ENCODE results near the gene RAB1B.

The RAB1B gene

DNA sequence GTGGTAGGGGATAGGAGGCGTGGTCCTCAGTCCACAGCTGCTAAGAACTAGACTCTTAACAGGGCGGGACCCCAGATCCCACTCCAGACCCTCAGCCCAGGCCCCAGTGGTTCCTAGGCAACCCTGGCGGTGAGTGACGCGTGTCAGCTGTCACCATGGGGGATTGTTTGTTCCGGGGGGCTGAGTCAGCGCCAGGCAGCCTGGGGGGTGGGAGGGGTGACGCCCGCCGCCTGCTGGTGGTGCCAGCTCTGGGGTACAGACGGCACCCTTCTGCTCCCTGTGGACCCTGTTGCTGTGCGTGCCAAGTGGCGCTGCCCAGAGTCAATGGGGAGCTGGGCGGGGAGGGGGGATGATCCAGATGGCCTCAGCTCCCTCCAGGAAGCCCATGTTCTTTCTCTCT lies 12.0 kb downstream of the RAB1B start:
- Histone ChIP-seq H3F3A (ENCODE audit: control insufficient read depth, insufficient read depth) (peaks cover 3% of the 10 kb centered on the region; the same call in 1 of the 2 replicates), H3K9me3 (ENCODE audit: control insufficient read depth, insufficient read depth, low read length) (no peaks in the 10 kb centered on the region), H3K27ac (ENCODE audit: low read depth, low read length) (no peak overlapping the region), H3K27me3 (ENCODE audit: control insufficient read depth, low read length) (no peaks in the 10 kb centered on the region), H3K9me2 (replicated peaks; ENCODE audit: control insufficient read depth, low read length) (no peaks in the 10 kb centered on the region), H3K36me3 (ENCODE audit: control insufficient read depth, low read length) (peaks cover 11% of the 10 kb centered on the region; the same call in 1 of the 2 replicates), H3K4me2 (ENCODE audit: low read length) (no peak overlapping the region), H3K4me3 (ENCODE audit: low read length) (no peak overlapping the region), H3K4me1 (ENCODE audit: control insufficient read depth, low read length) (peaks cover 36% of the 10 kb centered on the region), H3K79me2 (ENCODE audit: control insufficient read depth, low read length) (no peaks in the 10 kb centered on the region), H4K20me1 (ENCODE audit: control insufficient read depth, insufficient read depth, low read depth, low read length) (no peaks in the 10 kb centered on the region)
- no peak for TF ChIP-seq CTCF (IDR thresholded peaks at IDR 0.05; ENCODE audit: low read depth, low read length, poor library complexity, severe bottlenecking)
- no peak for TF ChIP-seq EZH2phosphoT487 (IDR thresholded peaks at IDR 0.05; ENCODE audit: borderline replicate concordance, low read length)

- peaks cover 8% of the 10 kb centered on the region; the same call in 1 of the 2 replicates for H3K36me3 ChIP-seq (ENCODE audit: control insufficient read depth, low read length)
- H3K4me3 ChIP-seq (ENCODE audit: low read length) = no peak overlapping the region
- no peaks in the 10 kb centered on the region for H4K20me1 ChIP-seq (ENCODE audit: control insufficient read depth, insufficient read depth, low read depth, low read length)
- H3K79me2 ChIP-seq (ENCODE audit: control insufficient read depth, low read length) = peaks cover 3% of the 10 kb centered on the region; the same call in 1 of the 2 replicates
- TF ChIP-seq CTCF (IDR thresholded peaks at IDR 0.05; ENCODE audit: low read depth, low read length, poor library complexity, severe bottlenecking) = no peak
- H3F3A ChIP-seq (ENCODE audit: control insufficient read depth, insufficient read depth) = peaks cover 3% of the 10 kb centered on the region; the same call in 1 of the 2 replicates
- H3K9me2 ChIP-seq (replicated peaks; ENCODE audit: control insufficient read depth, low read length) = no peaks in the 10 kb centered on the region
- no peaks in the 10 kb centered on the region for H3K27me3 ChIP-seq (ENCODE audit: control insufficient read depth, low read length)
- no peak overlapping the region for H3K4me2 ChIP-seq (ENCODE audit: low read length)
- H3K4me1 ChIP-seq (ENCODE audit: control insufficient read depth, low read length) = peaks cover 36% of the 10 kb centered on the region
- no peak overlapping the region for H3K27ac ChIP-seq (ENCODE audit: low read depth, low read length)
- no peaks in the 10 kb centered on the region for H3K9me3 ChIP-seq (ENCODE audit: control insufficient read depth, insufficient read depth, low read length)
Observed at GRCh38 chr11:66281001-66281400, 12.6 kb downstream of the RAB1B start.

- Histone ChIP-seq H3K4me3 (ENCODE audit: low read length) (peak overlapping the region; percentile 44), H3K79me2 (ENCODE audit: control insufficient read depth, low read length) (peaks cover 3% of the 10 kb centered on the region; the same call in 1 of the 2 replicates), H3K4me1 (ENCODE audit: control insufficient read depth, low read length) (peaks cover 36% of the 10 kb centered on the region), H3K4me2 (ENCODE audit: low read length) (peak overlapping the region; percentile 66), H3K36me3 (ENCODE audit: control insufficient read depth, low read length) (peaks cover 3% of the 10 kb centered on the region; the same call in 1 of the 2 replicates), H3K27ac (ENCODE audit: low read depth, low read length) (no peak overlapping the region), H4K20me1 (ENCODE audit: control insufficient read depth, insufficient read depth, low read depth, low read length) (no peaks in the 10 kb centered on the region), H3K9me3 (ENCODE audit: control insufficient read depth, insufficient read depth, low read length) (no peaks in the 10 kb centered on the region), H3K9me2 (replicated peaks; ENCODE audit: control insufficient read depth, low read length) (no peaks in the 10 kb centered on the region), H3K27me3 (ENCODE audit: control insufficient read depth, low read length) (no peaks in the 10 kb centered on the region), H3F3A (ENCODE audit: control insufficient read depth, insufficient read depth) (peaks cover 3% of the 10 kb centered on the region; the same call in 1 of the 2 replicates)
- no peak for TF ChIP-seq EZH2phosphoT487 (IDR thresholded peaks at IDR 0.05; ENCODE audit: borderline replicate concordance, low read length)
Observed at GRCh38 chr11:66281776-66282467, 13.5 kb downstream of the RAB1B start.

Data from DOHH2 (cell line).